GM12891 (cell line): Measurements from ENCODE around the gene DIP2B.

Experiments used
- POLR2A ChIP-seq: IDR thresholded peaks from 2 replicates; pipeline ENCODE4 v1.6.1; 2011; ENCODE audit warnings: low read depth, low read length, control low read depth
- POLR2AphosphoS5 ChIP-seq: IDR thresholded peaks from 2 replicates; pipeline ENCODE4 v1.6.1; 2011; ENCODE audit warnings: low read depth, low read length, control low read depth
- TAF1 ChIP-seq: IDR thresholded peaks from 2 replicates; pipeline ENCODE4 v1.6.1; 2011; ENCODE audit warnings: low read depth, low read length, control low read depth

GRCh38 chr12:50533971-50534370, 29.2 kb downstream of the DIP2B start:
- TF ChIP-seq TAF1 (no peak), POLR2A (no peak), POLR2AphosphoS5 (no peak)
